Measurements from ENCODE around the gene CHID1. TPM values are rescaled to one million over a fixed set of nuclear protein-coding genes. Genes with fewer than 3 reads are reported as not detected.

Gene CHID1
- total and polyA plus RNA-seq, 4 donors = 41.7 to 92.2 (median 48.8) TPM

GRCh38 chr11:926341-926916 is 15.8 kb upstream of the CHID1 start:
- no peak for TF ChIP-seq CTCF (IDR thresholded peaks at IDR 0.05; ENCODE audit: control extremely low read depth, extremely low read depth)
- peak overlapping the region; percentile 56 to 92 for H3K9ac ChIP-seq (ENCODE audit: insufficient read depth in 1 of 2, low read length in 2 of 2)
- DNase-seq = peak; percentile 53 to 71 (median 60)
- H3K4me3 ChIP-seq = peak overlapping the region; percentile 74
- peaks cover 0 to 3% (median 1%) of the 10 kb centered on the region in 4 donors for H3K36me3 ChIP-seq (ENCODE audit: control insufficient read depth in 4 of 4, insufficient read depth in 4 of 4, low read length in 4 of 4)
- WGBS, 2 donors = 6 to 8% methylated on average over 22 to 26 of the region's 26 CpGs
- peak overlapping the region; percentile 58 to 80 for H3K27ac ChIP-seq (ENCODE audit: low read depth in 1 of 2, low read length in 1 of 2)
- no peak for ATAC-seq (ENCODE audit: insufficient read depth, low FRiP score)
- no peaks in the 10 kb centered on the region for H3K27me3 ChIP-seq (ENCODE audit: control insufficient read depth in 3 of 3, insufficient read depth in 3 of 3, low read length in 2 of 3)
- no peaks in the 10 kb centered on the region for H3K9me3 ChIP-seq (ENCODE audit: control insufficient read depth in 4 of 4, insufficient read depth in 3 of 4, low read length in 3 of 4)
- H3K4me1 ChIP-seq (ENCODE audit: control insufficient read depth in 5 of 5, insufficient read depth in 5 of 5, low read length in 5 of 5) = peaks cover 3 to 27% (median 12%) of the 10 kb centered on the region in 5 donors

GRCh38 chr11:925496-926301 is 15.1 kb upstream of the CHID1 start, which contains the start of gene AP2A2:
AP2A2 (plus strand) TSS chr11:925870; CDS start chr11:926022, 152 bp downstream.
- Histone ChIP-seq H3K4me3 (peak within 1 kb of the TSS; percentile 79), H3K27ac (ENCODE audit: low read depth in 1 of 2, low read length in 1 of 2) (peak within 1 kb of the TSS; percentile 84 to 92), H3K36me3 (ENCODE audit: control insufficient read depth in 4 of 4, insufficient read depth in 4 of 4, low read length in 4 of 4) (peaks cover 0 to 3% (median 1%) of the 10 kb centered on the region in 4 donors), H3K4me1 (ENCODE audit: control insufficient read depth in 5 of 5, insufficient read depth in 5 of 5, low read length in 5 of 5) (peaks cover 0 to 27% (median 8%) of the 10 kb centered on the region in 5 donors), H3K27me3 (ENCODE audit: control insufficient read depth in 3 of 3, insufficient read depth in 3 of 3, low read length in 2 of 3) (no peaks in the 10 kb centered on the region), H3K9me3 (ENCODE audit: control insufficient read depth in 4 of 4, insufficient read depth in 3 of 4, low read length in 3 of 4) (no peaks in the 10 kb centered on the region), H3K9ac (ENCODE audit: insufficient read depth in 1 of 2, low read length in 2 of 2) (peak within 1 kb of the TSS; percentile 56 to 92)
- DNase-seq = peak; percentile 88 to 95 (median 90)
- TF ChIP-seq CTCF (IDR thresholded peaks at IDR 0.05; ENCODE audit: control extremely low read depth, extremely low read depth) = peak; percentile 64
- peak; percentile 94 for ATAC-seq (ENCODE audit: insufficient read depth, low FRiP score)
- WGBS, 2 donors = 3 to 6% methylated on average over 61 to 124 of the region's 124 CpGs

- 32 to 48% methylated on average over 21 to 28 of the region's 28 CpGs for WGBS, 2 donors
- peaks cover 0 to 27% (median 8%) of the 10 kb centered on the region in 5 donors for H3K4me1 ChIP-seq (ENCODE audit: control insufficient read depth in 5 of 5, insufficient read depth in 5 of 5, low read length in 5 of 5)
- H3K9me3 ChIP-seq (ENCODE audit: control insufficient read depth in 4 of 4, insufficient read depth in 3 of 4, low read length in 3 of 4) = no peaks in the 10 kb centered on the region
- H3K36me3 ChIP-seq (ENCODE audit: control insufficient read depth in 4 of 4, insufficient read depth in 4 of 4, low read length in 4 of 4) = peaks cover 0 to 3% (median 1%) of the 10 kb centered on the region in 4 donors
- H3K27ac ChIP-seq (ENCODE audit: low read depth in 1 of 2, low read length in 1 of 2) = peak overlapping the region; percentile 47 to 85
- DNase-seq (peak in 2 of 3 donors; percentile 15 to 34), ATAC-seq (ENCODE audit: insufficient read depth, low FRiP score) (no peak)
- H3K4me3 ChIP-seq = peak overlapping the region; percentile 37
- no peaks in the 10 kb centered on the region for H3K27me3 ChIP-seq (ENCODE audit: control insufficient read depth in 3 of 3, insufficient read depth in 3 of 3, low read length in 2 of 3)
- H3K9ac ChIP-seq (ENCODE audit: insufficient read depth in 1 of 2, low read length in 2 of 2) = no peak overlapping the region
- no peak for TF ChIP-seq CTCF (IDR thresholded peaks at IDR 0.05; ENCODE audit: control extremely low read depth, extremely low read depth)
These were observed 14.5 kb upstream of the CHID1 start for GRCh38 chr11:925158-925495.
